SW 1271 (cell line): Measurements from ENCODE around the gene CENPU.
"Not testable (repeated sequence)": the region's sequence is repeated elsewhere in the genome, so short reads cannot be mapped to it uniquely, and the experiment has no call there.

Experiments
- DNase-seq, 2 experiments: peaks; one replicate each; lab custom pipeline; 2025; lab: John Stamatoyannopoulos, UW

Gene CENPU

DNA sequence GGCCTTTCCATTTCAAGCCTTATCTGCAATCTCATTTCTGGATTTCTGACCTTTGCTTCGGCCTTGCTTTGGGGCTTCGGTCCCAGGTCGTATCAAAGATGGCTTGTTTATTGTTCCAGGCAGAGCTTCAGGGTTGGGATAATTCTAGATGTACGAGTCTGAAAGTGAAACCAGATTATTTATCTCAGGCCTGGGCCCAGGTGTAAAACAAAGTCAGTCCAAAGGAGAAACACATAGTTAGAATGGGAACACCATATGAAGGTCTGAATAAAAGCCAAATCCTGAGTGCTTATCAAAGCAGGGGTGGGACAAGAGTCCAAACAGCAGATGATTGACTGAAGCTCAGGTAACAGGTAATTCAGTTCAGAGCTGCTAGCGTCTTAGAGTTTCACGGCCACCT, 67.2 kb downstream of the CENPU start:
- DNase-seq = no peak

DNA sequence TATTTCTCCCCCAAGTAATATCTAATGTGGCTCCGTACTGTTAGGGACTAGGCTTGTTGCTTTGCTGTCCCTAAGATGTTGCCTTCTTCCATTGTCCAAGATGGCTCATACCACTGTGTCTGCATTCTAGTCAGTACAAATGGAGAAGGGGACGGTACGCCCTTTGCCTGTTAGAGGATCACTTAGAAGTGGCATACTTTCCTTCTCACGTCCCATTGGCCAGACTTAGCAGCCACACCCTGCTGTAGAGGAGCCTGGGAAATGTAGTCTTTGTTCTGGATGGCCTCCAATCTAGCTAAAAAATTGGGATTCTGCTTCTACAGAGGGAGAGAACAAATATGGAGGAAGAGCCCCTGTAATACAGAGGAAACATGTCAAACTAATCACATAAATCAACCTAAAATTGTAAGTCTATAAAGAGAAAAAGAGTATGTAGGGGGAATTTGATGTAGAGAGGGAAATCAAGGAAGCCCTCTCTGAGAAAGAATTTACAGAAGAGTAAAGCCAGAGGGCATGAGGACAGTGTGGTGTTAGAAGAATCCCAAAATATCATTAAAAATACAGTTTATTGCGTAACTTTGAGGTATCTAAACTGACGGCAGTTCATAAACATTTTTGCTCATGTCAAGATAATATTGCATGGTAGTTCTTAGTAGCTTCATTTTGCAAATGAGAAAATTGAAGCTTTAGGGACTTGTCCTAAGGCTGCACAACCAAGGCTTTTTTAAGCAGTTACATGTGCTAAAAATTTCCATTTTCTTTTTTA, 69.3 kb downstream of the CENPU start:
- DNase-seq = peak in 1 of 2 experiments; percentile 4

DNA sequence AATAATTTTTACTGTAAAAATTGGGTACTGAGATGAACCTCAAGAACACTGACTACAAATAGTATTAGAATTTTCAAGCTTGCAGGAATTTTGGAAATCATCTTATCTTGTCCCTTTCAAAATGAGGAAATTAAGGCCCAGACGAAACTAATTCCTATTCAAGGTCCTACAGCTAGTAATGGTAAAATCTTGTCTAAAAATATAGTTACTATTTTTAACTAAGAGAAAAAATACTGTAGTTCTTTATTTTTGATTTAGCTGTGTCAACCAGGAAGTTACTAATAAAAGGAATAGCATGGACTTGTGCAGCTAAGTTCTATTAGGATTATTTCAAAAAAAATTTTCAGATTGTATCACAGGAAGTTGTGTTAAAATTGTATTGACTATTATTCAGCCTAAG, 71.7 kb downstream of the CENPU start:
- DNase-seq = no peak

DNA sequence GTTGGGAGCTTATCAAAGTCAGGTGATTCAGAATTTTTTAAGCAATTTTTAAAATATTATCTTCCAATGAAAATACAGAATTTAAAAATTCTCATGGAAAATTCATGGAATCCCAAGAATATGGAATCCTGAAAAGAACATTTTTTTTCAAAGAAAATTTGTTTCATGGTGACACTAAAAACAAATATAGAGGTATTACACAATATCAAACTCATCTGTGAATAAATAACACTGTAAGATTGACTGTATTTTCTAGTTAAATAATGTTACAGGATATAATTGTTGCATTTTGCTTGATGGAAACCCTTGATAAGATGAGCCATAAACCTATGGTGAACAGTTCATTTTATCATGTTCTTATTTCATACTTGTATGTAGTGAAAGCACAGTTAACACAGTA, 72.9 kb downstream of the CENPU start:
- no peak for DNase-seq

DNA sequence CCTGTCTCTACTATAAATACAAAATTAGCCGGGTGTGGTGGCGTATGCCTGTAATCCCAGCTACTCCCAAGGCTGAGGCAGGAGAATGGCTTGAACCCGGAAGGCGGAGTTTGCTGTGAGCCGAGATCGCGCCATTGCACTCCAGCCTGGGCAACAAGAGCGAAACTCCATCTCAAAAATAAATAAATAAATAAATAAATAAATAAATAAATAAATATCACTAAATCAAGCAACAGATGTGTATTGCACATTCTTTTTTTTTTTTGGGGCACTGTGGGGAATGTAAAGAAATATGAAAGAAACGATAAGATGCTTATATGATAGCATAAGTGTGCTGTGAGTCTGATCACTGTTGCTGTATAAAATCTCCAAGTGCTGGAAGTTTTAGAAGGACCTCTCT, 76.1 kb downstream of the CENPU start:
- DNase-seq = not testable (repeated sequence)

DNA sequence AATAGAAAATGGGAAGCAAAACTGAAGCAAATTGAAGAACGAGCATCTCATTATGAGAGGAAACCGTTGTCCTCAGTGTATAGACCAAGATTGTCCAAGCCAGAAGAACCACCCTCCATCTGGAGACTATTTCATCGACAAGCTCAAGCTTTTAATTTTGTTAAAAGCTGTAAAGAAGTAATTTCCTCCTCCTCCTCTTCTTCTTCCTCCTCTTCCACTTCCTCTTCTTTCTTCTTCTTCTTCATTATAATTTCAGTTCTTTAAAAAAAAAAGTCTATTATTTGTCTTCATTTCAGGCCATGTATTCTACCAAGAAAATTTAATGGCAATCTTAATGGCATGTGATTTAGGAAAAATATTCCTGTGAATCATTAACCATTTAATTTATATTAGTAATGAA, 76.8 kb downstream of the CENPU start:
- DNase-seq = no peak

DNA sequence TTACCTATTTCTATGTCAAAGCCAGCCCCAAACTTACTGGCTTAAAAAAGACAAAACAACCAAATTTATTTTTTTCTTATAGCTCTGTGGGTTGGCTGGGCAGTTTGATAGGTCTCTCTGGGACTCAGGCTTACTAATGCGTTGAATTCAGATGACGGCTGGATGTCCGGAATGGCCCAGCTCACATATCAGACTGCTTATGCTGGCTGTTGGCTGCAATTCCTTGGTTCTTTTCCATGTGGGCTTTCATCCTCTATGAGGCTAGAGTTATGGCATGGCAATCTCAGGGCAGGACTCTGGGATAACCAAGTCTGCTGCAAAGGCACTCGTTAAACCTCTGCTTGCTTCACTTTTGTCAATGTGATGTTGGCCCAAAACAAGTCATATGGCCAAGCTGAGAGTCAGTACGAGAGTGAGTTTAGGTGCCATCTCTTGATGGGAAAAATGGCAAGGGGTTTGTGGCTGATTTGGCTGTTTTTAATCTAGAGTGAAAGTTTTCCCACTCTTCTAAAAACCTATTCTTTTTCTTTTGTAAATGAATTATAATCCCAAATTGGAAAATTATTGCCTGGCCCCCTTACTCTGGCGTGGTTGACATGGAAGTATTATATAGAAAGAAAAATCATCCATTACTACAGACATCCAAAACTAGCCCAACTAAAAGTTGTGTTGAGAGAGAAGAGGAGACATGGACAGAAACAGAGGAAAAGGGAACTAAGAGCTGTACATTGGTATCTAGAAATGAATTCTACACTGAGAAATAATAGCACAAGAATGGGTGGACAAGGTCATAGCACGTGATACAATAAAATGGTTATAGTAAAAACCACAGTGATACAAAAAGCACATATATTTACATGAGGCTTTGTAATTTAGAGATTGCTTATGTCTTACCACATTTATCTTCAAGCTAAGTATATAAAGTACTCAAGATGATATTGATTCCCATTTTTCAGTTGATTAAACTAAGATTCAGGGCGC, 77.7 kb downstream of the CENPU start:
- no peak for DNase-seq

DNA sequence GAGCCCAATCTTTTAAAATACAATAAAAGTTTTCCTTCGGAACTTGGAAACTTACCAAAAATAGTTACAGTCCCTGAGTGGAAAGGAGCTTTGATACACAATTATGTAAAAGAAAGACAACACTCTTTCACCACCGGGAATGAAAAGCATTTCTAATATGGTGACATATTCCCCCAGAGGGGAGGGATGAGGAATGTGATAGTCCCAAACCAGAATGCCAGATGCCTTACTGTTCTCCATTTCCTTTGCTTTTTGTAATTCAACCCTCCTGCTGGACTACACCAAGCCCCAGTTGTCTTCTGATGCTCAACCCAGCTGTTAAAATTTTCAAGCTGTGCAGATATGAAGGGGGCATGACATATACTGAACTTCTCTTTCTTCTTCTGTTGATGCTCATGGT, 80.2 kb downstream of the CENPU start:
- DNase-seq = peak in 1 of 2 experiments; percentile 14

DNA sequence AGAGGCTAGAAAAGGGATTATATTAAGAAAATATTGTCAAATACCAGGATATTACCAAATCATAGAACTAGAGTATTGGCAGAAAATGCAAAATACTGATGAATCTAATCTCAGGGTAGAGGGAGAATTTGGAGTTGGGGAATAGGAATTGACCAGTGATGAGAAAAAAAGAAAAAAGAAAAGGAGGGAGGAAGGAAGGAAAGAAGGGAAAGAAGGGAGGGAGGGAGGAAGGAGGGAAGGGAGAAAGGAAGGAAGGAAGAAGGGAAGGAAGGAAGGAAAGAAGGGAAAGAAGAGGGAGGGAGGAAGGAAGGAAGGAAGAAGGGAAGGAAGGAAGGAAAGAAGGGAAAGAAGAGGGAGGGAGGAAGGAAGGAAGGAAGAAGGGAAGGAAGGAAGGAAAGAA, 81.2 kb downstream of the CENPU start:
- DNase-seq = not testable (repeated sequence)

DNA sequence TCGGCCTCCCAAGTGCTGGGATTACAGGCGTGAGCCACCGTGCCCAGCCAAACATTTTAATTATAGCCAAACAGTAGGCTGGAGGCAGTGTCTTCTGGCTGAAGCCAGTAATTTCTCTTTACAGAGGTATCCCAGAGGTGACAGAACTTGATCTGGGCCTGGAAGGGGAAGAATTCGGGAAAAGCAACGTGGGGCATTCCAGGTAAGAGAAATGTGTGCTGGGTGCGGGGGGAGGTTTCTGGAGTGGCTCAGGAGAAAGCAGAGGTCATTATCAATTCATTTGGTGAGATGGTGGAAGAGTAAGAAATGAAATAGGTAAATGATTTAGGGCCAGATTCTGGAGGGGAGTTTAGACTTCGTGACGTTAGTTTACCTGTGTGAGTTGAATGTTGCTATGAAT, 82.0 kb downstream of the CENPU start:
- no peak for DNase-seq

DNA sequence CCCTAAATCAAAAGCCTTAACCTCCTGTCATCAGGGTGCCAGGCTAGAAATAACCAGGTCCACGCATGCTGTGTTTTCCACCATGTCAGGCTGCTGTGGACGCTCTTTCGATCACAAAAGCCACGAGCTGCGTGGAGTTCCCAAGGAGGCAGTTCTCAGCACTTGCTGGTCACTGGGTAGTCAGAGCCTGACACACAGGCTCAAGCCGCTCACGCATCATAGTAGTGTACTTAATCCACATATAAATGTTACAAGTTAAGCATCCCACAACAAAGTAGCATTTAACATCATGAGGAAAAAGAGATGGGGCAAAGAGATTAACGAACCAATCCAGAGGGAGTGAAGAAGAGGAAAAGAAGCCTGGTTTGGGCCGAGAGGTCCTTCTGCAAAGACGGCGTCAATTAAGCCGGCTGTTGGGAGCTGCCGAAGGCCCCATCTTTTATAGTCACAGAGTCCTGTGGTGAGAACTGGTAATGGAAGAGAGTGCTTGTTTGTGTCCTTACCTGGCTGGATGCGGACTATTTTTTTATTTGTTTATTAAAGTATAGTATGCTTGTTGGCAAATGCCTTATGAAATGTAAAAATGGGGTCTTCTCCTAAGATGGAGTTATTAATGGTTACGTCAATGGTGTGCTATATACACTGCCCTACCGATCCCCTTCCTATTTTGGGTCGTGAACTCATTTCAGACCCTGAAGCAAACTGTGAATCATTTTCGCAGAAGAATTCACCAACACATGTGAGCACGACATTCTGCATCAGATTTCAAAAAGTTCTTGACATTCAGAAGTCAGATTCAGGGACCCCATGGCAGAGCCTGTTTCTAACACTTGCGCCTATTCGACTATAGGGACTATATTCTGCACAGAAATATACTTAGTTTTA, 83.7 kb downstream of the CENPU start:
- DNase-seq = peak in 1 of 2 experiments; percentile 23

DNA sequence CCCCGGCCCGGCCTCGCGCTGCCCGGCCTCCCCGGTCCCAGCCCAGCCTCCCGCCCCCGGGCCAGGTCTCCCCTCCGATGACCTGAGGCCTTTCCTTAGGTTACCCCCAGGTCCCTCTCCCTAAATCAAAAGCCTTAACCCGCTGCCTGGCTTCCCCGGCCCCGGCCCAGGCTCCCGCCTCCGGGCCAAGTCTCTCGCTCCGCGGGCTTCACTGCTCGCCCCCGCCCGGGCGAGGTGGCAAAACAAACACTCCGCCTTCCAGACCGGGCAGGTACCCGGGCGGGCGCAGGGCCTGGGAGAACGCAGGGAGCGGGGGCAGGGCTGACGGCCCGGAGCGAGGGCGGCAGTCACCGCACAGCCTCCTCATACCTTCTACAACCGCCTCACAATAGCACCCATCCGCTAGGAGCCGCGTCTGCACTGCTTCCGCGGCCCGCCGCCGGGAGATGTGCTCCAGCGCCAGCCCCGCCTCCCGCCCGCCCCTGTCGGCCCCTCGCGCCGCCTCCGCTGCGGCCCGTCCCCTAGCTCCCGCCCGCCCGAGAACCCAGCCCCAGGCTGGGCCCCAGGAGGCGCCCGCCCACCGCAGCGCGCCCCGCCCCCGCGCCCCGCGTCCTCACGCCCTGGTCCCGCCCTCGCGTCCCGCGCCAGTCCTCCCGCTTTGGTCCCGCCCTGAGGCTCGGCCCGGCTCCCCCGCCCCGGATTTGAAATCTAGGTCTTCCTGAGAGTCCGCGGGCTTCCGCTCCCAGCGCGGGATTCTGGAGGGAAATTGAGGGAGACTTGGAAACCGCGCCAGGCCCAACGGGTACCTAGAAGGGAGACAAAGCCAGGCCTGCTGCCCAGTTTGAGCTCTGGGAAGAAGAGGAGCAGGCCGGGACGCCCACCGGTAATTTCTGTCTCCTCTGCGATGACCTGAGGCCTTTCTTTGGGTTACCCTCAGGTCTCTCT, 84.6 kb downstream of the CENPU start, which contains the start of the genes CASP3 and PRIMPOL:
Gene CASP3, minus strand, starts transcription at position 422 of the 945 bp plus-strand sequence. CDS start 10,994 bp downstream, outside the sequence.
Gene PRIMPOL, plus strand, starts transcription at position 713 of the 945 bp plus-strand sequence. CDS start 7,403 bp downstream, outside the sequence.
- DNase-seq = peak; percentile 73 to 90

DNA sequence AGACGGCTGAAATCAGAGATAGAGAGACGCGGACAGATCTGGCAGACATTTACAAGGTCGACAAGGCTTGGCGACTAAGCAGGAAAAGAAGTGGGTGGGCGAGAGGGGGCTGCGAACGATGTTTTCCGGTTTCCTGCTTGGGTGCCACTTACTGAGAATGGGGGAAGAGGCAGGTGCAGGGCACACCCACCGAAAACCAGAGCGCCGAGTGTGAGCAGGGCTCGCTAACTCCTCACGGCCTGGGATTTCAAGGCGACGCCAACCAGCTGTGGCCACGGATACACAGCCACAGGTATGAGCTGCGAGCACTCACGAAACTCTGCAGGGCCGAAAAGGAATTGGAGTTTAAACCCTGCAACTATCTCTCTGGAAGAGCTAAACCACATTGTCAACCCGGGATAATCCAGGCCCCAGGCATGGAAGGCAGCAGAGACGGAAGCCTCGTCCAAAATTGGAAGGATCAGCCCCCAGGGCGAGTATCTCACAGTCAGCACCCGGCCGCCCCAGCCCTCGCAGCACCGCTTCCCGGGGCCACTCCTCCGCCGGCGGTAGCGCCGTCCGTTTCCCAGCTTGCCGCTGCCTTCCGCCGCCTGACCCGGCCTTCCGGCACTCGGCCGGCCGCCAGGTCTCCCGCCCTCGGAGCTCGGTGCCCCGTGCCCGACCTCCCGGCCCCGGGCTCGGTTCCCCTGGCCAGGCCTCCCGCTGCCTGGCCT, 85.4 kb downstream of the CENPU start:
- peak in 1 of 2 experiments; percentile 5 for DNase-seq

DNA sequence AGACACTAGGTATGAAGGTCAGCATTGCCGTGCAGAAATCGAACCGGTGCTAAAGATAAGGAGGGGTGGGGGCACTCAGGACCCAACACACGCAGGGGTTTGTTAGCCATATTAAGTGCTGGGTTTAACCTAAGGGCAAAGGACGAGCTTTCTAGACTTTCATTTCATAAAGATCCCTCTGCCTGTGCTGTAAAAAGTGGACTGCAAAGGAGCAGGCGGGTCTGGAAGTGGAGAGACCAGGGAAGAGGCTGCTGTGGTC, 85.9 kb downstream of the CENPU start:
- peak in 1 of 2 experiments; percentile 8 for DNase-seq

DNA sequence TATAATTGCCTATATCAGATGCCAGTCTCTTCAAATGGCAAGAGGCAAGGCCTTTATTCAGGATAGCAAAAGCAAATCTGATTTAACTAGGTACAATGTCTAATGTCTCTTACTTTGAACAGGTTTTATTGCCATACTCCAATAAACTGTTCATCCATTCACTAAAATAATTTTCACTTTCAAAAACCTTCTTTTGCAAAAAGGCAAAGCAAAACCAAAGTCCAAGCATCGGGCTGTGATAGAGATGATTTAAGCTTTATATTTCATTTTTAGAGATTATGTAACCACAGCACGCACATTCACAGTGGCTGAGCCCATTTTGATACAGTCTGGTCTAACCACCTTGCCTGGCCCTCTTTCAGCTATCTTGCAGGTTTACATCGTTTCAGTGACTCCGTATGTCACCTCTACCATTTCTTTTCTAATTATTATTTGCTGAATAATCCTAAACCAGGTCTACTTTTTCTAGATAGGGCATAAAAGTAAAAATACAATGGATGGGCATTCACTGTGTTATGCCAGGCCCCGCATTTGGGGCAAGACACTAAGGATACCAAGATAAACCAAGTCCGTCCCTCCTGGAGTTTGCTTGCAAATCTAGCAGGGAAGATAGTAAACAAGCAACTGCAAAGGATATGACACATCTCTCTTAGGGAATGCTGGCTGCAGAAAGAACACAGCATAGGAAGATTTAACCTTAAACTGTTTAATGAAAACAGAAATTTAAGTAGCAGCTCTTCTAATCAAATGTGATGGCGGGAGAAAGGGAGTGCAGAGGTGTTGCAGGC, 86.4 kb downstream of the CENPU start:
- no peak for DNase-seq

DNA sequence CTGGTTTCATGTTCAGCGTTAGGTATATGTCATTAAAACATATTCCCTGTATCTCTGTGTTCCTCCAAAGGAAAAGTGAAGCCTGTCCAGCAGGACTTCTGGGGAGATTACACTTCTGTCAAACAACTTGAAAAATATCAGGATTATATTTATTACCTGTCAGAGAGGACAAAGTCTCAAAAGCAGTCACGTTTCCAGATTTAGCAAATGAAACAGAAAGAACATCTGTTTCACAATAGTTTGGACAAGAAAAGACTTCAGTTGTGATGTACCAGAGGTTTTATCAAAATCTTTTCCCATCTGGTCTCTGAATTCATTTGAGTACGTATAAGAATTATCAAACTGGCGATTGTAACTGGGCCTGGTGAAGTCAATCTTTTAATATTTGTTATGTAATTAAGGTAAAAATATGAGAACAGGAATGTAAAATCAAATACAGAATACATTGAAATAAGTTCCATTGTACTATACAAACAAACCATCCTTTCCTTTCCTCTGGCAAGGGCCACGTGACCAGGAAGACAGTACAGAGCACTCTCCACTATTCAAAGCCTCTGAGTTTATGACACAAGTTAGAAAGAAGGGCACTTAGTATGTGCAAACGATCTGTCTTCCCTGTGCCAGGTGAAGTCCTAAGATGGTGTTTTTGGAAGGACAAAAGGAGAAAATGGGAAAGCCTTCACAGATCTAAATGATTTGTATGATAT, 87.8 kb downstream of the CENPU start:
- DNase-seq = no peak

DNA sequence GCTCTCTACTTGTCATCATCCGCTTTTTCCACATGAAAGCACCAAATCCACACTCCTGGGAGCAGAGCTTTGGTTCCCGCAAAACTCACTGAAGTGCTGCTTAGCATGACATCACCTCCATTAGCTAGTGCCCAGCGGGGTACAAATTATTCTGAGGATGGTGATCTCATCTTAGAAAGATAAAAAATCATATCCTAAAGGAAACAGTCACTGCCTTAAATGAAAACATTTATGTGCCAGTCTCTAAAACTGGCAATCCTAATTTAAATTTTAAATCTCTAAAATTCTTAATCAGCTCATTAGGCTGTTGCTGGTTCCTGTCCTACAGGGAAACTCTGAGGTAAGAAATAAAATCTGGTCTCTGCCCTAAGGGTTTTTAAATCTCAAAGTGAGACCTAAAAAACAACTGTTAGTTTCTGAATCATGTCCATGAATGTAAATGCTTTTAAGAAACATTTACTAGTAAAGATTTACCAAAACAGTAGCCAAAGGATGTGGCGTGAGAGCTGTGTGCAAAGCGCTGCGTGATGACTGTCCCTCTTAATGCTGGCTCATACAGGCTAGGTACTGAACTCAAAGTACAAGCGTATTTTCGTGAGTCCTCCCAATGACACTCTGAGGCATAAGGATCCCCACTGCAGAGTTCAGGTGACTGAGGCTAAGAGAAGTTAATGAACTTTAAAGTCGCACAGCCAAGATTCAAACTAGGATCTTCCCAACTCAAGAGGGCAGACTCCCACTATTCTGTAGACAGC, 89.2 kb downstream of the CENPU start:
- no peak for DNase-seq
